Measurements from ENCODE around the gene FZD10.

DNA sequence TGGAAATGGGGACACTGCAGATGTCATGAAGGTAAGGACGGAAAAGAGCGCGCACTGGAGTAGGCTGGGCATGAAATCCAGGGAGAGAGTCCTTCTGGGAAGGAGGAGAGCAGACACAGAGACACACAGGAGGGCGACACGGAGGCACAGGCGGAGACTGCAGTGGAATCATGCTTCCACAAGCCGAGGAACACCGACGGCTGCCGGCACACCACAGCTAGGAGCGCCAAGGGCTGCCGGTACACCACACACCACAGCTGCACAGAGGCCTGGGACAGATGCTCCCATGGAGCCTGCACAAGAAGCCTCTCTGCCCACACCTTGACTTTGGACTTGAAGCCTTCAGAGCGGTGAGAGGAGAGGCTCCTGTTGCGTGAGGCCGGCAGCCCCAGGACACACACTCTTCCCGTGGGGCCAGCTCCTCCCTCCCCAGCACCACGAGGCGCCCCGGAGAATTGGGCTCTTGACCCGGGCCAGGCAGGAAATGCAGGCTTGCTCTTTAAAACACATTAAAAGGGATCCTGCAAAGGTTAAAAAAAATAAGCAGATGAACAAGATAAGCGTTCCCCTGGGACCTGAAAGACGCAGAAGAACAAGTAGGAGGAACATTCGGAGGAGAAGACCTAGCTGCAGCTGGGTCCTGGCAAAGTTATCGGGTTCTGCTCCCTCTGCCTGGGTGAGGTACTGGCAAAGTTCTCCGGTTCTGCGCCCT is 28.3 kb upstream of the FZD10 start:
- TF ChIP-seq, protein P1, sequence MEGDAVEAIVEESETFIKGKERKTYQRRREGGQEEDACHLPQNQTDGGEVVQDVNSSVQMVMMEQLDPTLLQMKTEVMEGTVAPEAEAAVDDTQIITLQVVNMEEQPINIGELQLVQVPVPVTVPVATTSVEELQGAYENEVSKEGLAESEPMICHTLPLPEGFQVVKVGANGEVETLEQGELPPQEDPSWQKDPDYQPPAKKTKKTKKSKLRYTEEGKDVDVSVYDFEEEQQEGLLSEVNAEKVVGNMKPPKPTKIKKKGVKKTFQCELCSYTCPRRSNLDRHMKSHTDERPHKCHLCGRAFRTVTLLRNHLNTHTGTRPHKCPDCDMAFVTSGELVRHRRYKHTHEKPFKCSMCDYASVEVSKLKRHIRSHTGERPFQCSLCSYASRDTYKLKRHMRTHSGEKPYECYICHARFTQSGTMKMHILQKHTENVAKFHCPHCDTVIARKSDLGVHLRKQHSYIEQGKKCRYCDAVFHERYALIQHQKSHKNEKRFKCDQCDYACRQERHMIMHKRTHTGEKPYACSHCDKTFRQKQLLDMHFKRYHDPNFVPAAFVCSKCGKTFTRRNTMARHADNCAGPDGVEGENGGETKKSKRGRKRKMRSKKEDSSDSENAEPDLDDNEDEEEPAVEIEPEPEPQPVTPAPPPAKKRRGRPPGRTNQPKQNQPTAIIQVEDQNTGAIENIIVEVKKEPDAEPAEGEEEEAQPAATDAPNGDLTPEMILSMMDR (conservative IDR thresholded peaks at IDR 0.05; ENCODE audit: low read depth, low read length) = no peak
- TF ChIP-seq POLR2A (IDR thresholded peaks at IDR 0.05; ENCODE audit: low read depth, low read length) (no peak), NFE2L2 (IDR thresholded peaks at IDR 0.05; ENCODE audit: low read depth, low read length) (no peak), SMC3 (IDR thresholded peaks at IDR 0.05; ENCODE audit: low read depth, low read length) (no peak)
- TF ChIP-seq, protein P2, sequence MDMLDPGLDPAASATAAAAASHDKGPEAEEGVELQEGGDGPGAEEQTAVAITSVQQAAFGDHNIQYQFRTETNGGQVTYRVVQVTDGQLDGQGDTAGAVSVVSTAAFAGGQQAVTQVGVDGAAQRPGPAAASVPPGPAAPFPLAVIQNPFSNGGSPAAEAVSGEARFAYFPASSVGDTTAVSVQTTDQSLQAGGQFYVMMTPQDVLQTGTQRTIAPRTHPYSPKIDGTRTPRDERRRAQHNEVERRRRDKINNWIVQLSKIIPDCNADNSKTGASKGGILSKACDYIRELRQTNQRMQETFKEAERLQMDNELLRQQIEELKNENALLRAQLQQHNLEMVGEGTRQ (IDR thresholded peaks at IDR 0.05; ENCODE audit: low read depth, low read length) = no peak

Measured in IMR-90 (cell line).